Left ventricle myocardium inferior (tissue), 1 donor: ENCODE measurements around the gene DAAM1. TPM values are rescaled to one million over a fixed set of nuclear protein-coding genes. Genes with fewer than 3 reads are reported as not detected.

Experiments used
- DNase-seq: peaks from one replicate; pipeline ENCODE4 v3.0.0-alpha.2; 2020
- H3K27ac ChIP-seq: fragments of 200-600 bp; replicated peaks from 2 replicates; pipeline ENCODE4 v1.8.0; 2021
- H3K27me3 ChIP-seq: fragments of 200-600 bp; 2 replicates; pipeline ENCODE4 v1.8.0; 2021; ENCODE audit warnings: low read depth
- H3K36me3 ChIP-seq: fragments of 200-600 bp; 2 replicates; pipeline ENCODE4 v1.8.0; 2021
- H3K4me1 ChIP-seq: fragments of 200-600 bp; 2 replicates; pipeline ENCODE4 v1.8.0; 2021
- H3K4me3 ChIP-seq: fragments of 200-600 bp; 2 replicates; pipeline ENCODE4 v1.8.0; 2021; ENCODE audit warnings: mild to moderate bottlenecking, moderate library complexity
- H3K9me3 ChIP-seq: fragments of 200-600 bp; replicated peaks from 2 replicates; pipeline ENCODE4 v1.8.0; 2021
- intact Hi-C: fragments of 100-400 bp; cut with micrococcal nuclease; formaldehyde crosslinking; loops from one replicate; pipeline ENCODE4 v1.11.0; 2022
- total RNA-seq: library from RNA; stranded (reverse); fragmentation: NEBNext Ultra II Directional; extraction: Animal tissue kit (Norgen Biotek cat#: 25700); gene quantifications from one replicate; pipeline ENCODE4 v1.2.1, GENCODE V29; 2021
- TF ChIP-seq, protein P1 (sequence below): fragments of 200-600 bp; IDR thresholded peaks from 2 replicates; pipeline ENCODE4 v1.8.0; 2021; ENCODE audit warnings: antibody characterized with exemption, mild to moderate bottlenecking, borderline replicate concordance
- donor health status: DM: no; HTN: yes; CAD: no; lungs with severe emphysema.

The DAAM1 gene
- total RNA-seq, 1 donor from 2014 or later, result 84.8 TPM

DNA sequence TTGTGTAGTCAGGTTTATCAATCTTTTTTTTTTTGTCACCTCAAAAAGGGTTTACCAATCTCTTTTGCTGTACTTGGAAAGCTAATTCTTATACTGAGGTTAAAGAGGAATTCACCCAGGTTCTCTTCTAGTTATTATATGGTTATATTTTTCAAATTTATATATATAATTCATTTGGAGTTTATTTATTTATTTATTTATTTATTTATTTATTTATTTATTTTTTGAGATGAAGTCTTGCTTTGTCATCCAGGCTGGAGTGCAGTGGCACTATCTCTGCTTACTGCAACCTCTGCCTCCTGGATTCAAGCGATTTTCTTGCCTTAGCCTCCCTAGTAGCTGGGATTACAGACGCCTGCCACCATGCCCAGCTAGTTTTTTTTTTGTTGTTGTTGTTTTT, 202.9 kb downstream of the DAAM1 start:
- DNase-seq, result no peak

DNA sequence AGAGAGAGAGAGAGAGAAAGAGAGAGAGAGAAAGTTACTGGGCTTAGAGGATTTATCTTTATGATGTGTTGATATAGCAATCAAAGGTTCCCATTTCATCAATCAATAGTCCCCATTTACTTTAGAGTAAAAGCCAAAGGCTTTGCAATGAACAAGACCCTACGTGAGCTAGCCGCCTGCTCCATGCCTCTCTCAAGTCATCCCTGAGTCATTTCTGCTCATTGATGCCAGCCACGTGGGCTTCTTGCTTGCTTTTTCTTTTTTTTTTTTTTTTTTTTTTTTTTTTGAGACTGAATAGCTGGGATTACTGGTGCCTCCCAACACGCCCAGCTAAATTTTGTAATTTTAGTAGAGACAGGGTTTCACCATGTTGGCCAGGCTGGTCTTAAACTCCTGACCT, 205.8 kb downstream of the DAAM1 start:
- H3K27me3 ChIP-seq, result no peaks in the 10 kb centered on the region
- intact Hi-C loops, result no loop called here

More for the DNA sequence above, 202.9 kb downstream of the DAAM1 start:
- Histone ChIP-seq H3K27ac (no peak overlapping the region), H3K4me1 (no peaks in the 10 kb centered on the region), H3K4me3 (no peak overlapping the region), H3K9me3 (no peaks in the 10 kb centered on the region), H3K27me3 (no peaks in the 10 kb centered on the region), H3K36me3 (no peaks in the 10 kb centered on the region)
- intact Hi-C loops, result no loop called here
- TF ChIP-seq, protein P1, sequence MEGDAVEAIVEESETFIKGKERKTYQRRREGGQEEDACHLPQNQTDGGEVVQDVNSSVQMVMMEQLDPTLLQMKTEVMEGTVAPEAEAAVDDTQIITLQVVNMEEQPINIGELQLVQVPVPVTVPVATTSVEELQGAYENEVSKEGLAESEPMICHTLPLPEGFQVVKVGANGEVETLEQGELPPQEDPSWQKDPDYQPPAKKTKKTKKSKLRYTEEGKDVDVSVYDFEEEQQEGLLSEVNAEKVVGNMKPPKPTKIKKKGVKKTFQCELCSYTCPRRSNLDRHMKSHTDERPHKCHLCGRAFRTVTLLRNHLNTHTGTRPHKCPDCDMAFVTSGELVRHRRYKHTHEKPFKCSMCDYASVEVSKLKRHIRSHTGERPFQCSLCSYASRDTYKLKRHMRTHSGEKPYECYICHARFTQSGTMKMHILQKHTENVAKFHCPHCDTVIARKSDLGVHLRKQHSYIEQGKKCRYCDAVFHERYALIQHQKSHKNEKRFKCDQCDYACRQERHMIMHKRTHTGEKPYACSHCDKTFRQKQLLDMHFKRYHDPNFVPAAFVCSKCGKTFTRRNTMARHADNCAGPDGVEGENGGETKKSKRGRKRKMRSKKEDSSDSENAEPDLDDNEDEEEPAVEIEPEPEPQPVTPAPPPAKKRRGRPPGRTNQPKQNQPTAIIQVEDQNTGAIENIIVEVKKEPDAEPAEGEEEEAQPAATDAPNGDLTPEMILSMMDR, result no peak

DNA sequence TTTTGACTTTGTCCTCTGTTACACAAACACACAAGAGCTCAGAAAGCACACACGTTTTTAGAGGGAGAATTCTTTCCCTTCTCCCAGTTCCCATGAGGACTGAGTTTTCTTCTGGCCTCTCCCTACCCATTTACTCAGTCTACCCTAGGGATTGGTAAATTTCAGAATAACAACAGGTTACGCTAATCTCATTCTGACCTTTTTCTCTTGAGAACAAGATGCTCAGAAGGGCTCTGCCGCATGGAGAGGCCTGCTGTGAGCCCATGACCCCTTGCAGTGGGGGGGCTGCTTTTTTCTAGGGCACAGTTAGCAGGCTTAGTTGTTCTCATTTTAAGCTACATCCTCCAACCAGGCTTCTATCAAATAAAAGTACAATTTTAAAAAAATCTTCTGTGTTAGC, 207.2 kb downstream of the DAAM1 start:
- H3K9me3 ChIP-seq, result no peaks in the 10 kb centered on the region
- no peaks in the 10 kb centered on the region for H3K4me1 ChIP-seq
- intact Hi-C loops, result no loop called here
- no peaks in the 10 kb centered on the region for H3K36me3 ChIP-seq
- no peak overlapping the region for H3K27ac ChIP-seq
- DNase-seq, result no peak
- H3K27me3 ChIP-seq, result no peaks in the 10 kb centered on the region
- TF ChIP-seq, protein P1, result no peak
- H3K4me3 ChIP-seq, result no peak overlapping the region

More for the DNA sequence above, 205.8 kb downstream of the DAAM1 start:
- H3K4me3 ChIP-seq, result no peak overlapping the region
- H3K27ac ChIP-seq, result no peak overlapping the region
- no peak for DNase-seq
- H3K9me3 ChIP-seq, result no peaks in the 10 kb centered on the region
- no peaks in the 10 kb centered on the region for H3K4me1 ChIP-seq
- no peaks in the 10 kb centered on the region for H3K36me3 ChIP-seq
- TF ChIP-seq, protein P1, result no peak

- no peaks in the 10 kb centered on the region for H3K4me1 ChIP-seq
- no peaks in the 10 kb centered on the region for H3K9me3 ChIP-seq
- intact Hi-C loops, result no loop called here
- TF ChIP-seq, protein P1, result no peak
- no peaks in the 10 kb centered on the region for H3K36me3 ChIP-seq
- H3K27me3 ChIP-seq, result no peaks in the 10 kb centered on the region
- no peak overlapping the region for H3K27ac ChIP-seq
- no peak overlapping the region for H3K4me3 ChIP-seq
- DNase-seq, result no peak
Observed at GRCh38 chr14:59398841-59399240, 210.4 kb downstream of the DAAM1 start.

DNA sequence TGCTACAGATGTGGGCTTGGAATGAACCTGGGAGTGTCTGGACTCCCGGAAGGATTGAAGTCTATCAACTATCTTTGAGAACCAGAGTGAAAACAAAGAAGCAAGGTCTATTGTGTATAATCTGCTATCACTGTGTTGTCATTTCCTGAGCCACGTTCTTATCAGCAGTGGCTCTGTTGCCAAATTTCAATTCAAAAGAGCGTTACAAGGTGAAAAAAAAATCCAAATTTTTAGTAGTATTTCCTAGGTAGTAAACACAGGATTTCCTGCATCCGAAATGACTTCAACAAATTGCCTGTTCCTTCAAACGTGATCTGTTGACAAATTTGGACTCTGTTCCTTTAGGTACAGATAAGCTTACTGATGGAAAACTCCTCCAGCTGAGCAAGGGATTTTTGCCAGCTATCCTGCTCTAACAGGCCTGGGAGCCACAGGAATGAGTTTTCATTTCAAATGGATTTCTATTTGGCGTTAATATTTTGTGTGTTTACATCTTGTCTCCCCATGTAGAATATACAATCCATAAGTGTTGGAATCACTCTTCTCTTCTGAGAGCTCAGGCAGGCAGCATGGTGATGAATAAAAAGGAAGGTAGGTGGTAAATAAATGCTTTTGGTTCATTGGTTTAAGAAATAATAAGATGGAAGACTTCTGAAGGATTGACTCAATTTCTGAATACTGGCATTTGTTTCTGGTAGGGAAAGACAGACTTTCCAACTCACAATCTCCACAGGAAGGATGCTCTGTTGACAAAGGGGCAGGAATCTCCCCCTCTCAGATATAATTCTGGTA, 218.2 kb downstream of the DAAM1 start:
- TF ChIP-seq, protein P1, result no peak
- peak overlapping the region; percentile 0 for H3K4me3 ChIP-seq
- intact Hi-C loops, result no loop called here

More for the DNA sequence above, 218.2 kb downstream of the DAAM1 start:
- H3K27ac ChIP-seq, result peak overlapping the region; percentile 81
- peaks cover 6% of the 10 kb centered on the region for H3K9me3 ChIP-seq
- H3K36me3 ChIP-seq, result no peaks in the 10 kb centered on the region
- no peaks in the 10 kb centered on the region for H3K27me3 ChIP-seq
- peaks cover 21% of the 10 kb centered on the region for H3K4me1 ChIP-seq
- DNase-seq, result no peak
